Transverse colon (tissue), 4 donors: ENCODE results near the gene PITX3. TPM values are rescaled to one million over a fixed set of nuclear protein-coding genes. Genes with fewer than 3 reads are reported as not detected.

Experiments used
- DNase-seq: peaks from one replicate; pipeline ENCODE4 v3.0.0-alpha.2; 2019
- H3K27ac ChIP-seq, 4 donors: fragments of 200-600 bp; sonication (generic); 2 replicates each; pipeline ENCODE4 v1.5.1; 2016 to 2018; ENCODE audit warnings: inconsistent platforms in 4 of 4
- H3K27me3 ChIP-seq: fragments of 200-600 bp; sonication (generic); 2 replicates; pipeline ENCODE4 v1.5.1; 2017; ENCODE audit warnings: inconsistent platforms
- H3K36me3 ChIP-seq, 4 donors: fragments of 200-600 bp; sonication (generic); 2 replicates each; pipeline ENCODE4 v1.5.1; 2017 to 2019; ENCODE audit warnings: inconsistent platforms in 4 of 4
- H3K4me1 ChIP-seq, 4 donors: fragments of 200-600 bp; sonication (generic); 2 replicates each; pipeline ENCODE4 v1.5.1; 2017 to 2020; ENCODE audit warnings: inconsistent platforms in 4 of 4
- H3K4me3 ChIP-seq, 4 donors: fragments of 200-600 bp; sonication (generic); 1 replicate in 1 of 4; 2 replicates in 3 of 4; pipeline versions ENCODE4 v1.5.1 to v1.6.1; 2017 to 2019; ENCODE audit warnings: inconsistent platforms in 4 of 4
- H3K9me3 ChIP-seq, 2 donors: fragments of 200-600 bp; sonication (generic); 2 replicates each; pipeline ENCODE4 v1.5.1; 2017 to 2019; ENCODE audit warnings: inconsistent platforms in 2 of 2
- EP300 ChIP-seq: sonication (generic); formaldehyde crosslinking; IDR thresholded peaks from one replicate; pipeline ENCODE4 v1.6.1; 2017; ENCODE audit warnings: antibody characterized with exemption, low read depth
- POLR2A ChIP-seq: fragments of 450-650 bp; IDR thresholded peaks from one replicate; pipeline ENCODE4 v1.6.1; 2016; ENCODE audit warnings: antibody characterized with exemption, mild to moderate bottlenecking, moderate library complexity
- POLR2AphosphoS5 ChIP-seq, 3 donors: sonication (generic); formaldehyde crosslinking; IDR thresholded peaks; one replicate each; pipeline ENCODE4 v1.6.1; 2016; ENCODE audit warnings: antibody characterized with exemption in 3 of 3
- WGBS, 2 donors: methylation state at CpG; one replicate each; pipeline ENCODE4 v1.1.5; 2018; ENCODE audit warnings: low coverage in 1 of 2; 5-methylcytosine and 5-hydroxymethylcytosine counted together
- in situ Hi-C, 4 donors: fragments of 200-750 bp; cut with MboI; loops; one replicate each; pipeline versions ENCODE4 v1.15.0 to v1.15.1; 2017; ENCODE audit warnings: low sequenced_read_pairs in 3 of 4, low pct_ligation_motif_present in 1 of 4, low pct_unique_long_range_greater_than_20kb in 1 of 4
- intact Hi-C: fragments of 100-400 bp; cut with DNase I; formaldehyde crosslinking; loops from one replicate; pipeline ENCODE4 v1.15.1; 2023; ENCODE audit warnings: low total_unique reads
- total RNA-seq, 4 donors: library from RNA; depleted of rRNA; stranded (reverse); fragments of >200 nt; gene quantifications; one replicate each; pipeline ENCODE4 v1.1.0, GENCODE V29; 2016
- TF ChIP-seq, protein P1 (sequence below), 5 experiments: fragments of 200-600 bp in 3 of 5; fragments of 450-650 bp in 2 of 5; sonication (generic) in 3 of 5; IDR thresholded peaks; 1 replicate in 2 of 5; 2 replicates in 3 of 5; pipeline ENCODE4 v1.5.1; 2016 to 2017; ENCODE audit warnings: antibody characterized with exemption in 5 of 5, inconsistent platforms in 3 of 5, mild to moderate bottlenecking in 2 of 5, moderate library complexity in 1 of 5

The PITX3 gene
- total RNA-seq, 4 donors from 2014 or later: not detected

DNA sequence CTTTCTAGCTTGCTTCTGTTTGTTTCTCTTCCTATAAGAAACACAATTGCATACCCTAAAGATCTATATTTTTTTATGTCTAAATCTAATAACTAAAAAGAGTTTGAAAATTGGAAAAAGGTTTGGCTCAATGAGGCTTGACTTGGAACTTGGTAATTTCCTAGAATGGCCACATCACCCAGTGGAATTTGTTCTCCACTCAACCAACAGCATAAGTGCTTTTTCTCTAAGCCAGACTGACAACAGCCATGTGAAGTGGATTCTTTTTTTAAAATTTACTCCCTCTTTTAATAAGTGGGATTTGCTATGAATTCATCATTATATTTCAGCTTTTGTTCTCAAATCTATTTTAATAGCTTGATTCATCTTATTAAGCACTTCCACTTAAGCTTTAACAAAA is 37.8 kb upstream of the PITX3 start:
- intact Hi-C loops: no loop called here
- Histone ChIP-seq H3K27me3 (no peaks in the 10 kb centered on the region), H3K36me3 (peaks cover 0 to 4% (median 0%) of the 10 kb centered on the region in 4 donors), H3K4me1 (peaks cover 3 to 28% (median 8%) of the 10 kb centered on the region in 4 donors), H3K4me3 (no peak overlapping the region), H3K27ac (no peak overlapping the region), H3K9me3 (no peaks in the 10 kb centered on the region)
- TF ChIP-seq EP300 (no peak), POLR2A (no peak)
- DNase-seq: no peak
- in situ Hi-C loops: no loop called here

GRCh38 chr10:102275343-102275742 is 34.0 kb upstream of the PITX3 start:
- intact Hi-C loops (no loop called here), in situ Hi-C loops (no loop called here)
- Histone ChIP-seq H3K27me3 (no peaks in the 10 kb centered on the region), H3K4me1 (peaks cover 0 to 18% (median 4%) of the 10 kb centered on the region in 4 donors), H3K4me3 (no peak overlapping the region), H3K36me3 (peaks cover 0 to 4% (median 0%) of the 10 kb centered on the region in 4 donors), H3K27ac (no peak overlapping the region), H3K9me3 (no peaks in the 10 kb centered on the region)
- WGBS, 2 donors: 89 to 97% methylated on average over 2 of the region's 2 CpGs
- TF ChIP-seq, protein P1, sequence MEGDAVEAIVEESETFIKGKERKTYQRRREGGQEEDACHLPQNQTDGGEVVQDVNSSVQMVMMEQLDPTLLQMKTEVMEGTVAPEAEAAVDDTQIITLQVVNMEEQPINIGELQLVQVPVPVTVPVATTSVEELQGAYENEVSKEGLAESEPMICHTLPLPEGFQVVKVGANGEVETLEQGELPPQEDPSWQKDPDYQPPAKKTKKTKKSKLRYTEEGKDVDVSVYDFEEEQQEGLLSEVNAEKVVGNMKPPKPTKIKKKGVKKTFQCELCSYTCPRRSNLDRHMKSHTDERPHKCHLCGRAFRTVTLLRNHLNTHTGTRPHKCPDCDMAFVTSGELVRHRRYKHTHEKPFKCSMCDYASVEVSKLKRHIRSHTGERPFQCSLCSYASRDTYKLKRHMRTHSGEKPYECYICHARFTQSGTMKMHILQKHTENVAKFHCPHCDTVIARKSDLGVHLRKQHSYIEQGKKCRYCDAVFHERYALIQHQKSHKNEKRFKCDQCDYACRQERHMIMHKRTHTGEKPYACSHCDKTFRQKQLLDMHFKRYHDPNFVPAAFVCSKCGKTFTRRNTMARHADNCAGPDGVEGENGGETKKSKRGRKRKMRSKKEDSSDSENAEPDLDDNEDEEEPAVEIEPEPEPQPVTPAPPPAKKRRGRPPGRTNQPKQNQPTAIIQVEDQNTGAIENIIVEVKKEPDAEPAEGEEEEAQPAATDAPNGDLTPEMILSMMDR (IDR thresholded peaks at IDR 0.05): no peak
- TF ChIP-seq POLR2AphosphoS5 (IDR thresholded peaks at IDR 0.05): no peak
- TF ChIP-seq POLR2A: no peak
- no peak for TF ChIP-seq EP300
- DNase-seq: no peak

DNA sequence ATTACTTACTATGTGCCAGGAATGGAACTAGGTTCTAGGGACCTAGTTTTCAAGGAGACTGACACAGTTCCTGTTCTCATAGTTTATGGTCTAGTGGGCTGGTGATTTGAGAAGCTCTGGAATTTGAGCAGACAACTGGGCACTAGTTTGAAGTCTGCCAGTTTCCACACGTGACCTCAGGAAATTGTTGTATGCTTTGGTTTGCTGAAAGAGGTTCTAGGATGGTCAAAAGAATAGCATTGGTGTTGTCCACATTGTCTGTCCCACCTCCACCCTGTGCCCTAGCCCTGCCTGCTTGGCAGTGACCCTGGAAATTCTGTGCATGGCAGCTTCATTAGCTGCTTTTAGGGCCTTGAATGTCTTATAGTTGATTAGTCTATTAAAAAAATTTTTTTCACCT is 32.8 kb upstream of the PITX3 start:
- Histone ChIP-seq H3K9me3 (no peaks in the 10 kb centered on the region), H3K27me3 (no peaks in the 10 kb centered on the region), H3K36me3 (peaks cover 0 to 4% (median 0%) of the 10 kb centered on the region in 4 donors), H3K4me1 (peaks cover 0 to 14% (median under 1%) of the 10 kb centered on the region in 4 donors), H3K27ac (no peak overlapping the region), H3K4me3 (no peak overlapping the region)
- intact Hi-C loops (no loop called here), in situ Hi-C loops (no loop called here)
- no peak for DNase-seq
- TF ChIP-seq EP300 (no peak), POLR2A (no peak), POLR2AphosphoS5 (IDR thresholded peaks at IDR 0.05) (no peak)
- TF ChIP-seq, protein P1 (IDR thresholded peaks at IDR 0.05): no peak
- WGBS, 2 donors: 89 to 91% methylated on average over 1 of the region's 1 CpG

GRCh38 chr10:102269017-102269416 is 27.7 kb upstream of the PITX3 start:
- Histone ChIP-seq H3K4me1 (peaks cover 7 to 26% (median 15%) of the 10 kb centered on the region in 4 donors), H3K27me3 (no peaks in the 10 kb centered on the region), H3K36me3 (no peaks in the 10 kb centered on the region), H3K4me3 (no peak overlapping the region), H3K9me3 (no peaks in the 10 kb centered on the region), H3K27ac (no peak overlapping the region)
- 47% methylated on average over 3 of the region's 3 CpGs; no CpG with 5 or more reads in 1 of the 2 donors for WGBS, 2 donors
- no peak for TF ChIP-seq POLR2AphosphoS5 (IDR thresholded peaks at IDR 0.05)
- no peak for TF ChIP-seq EP300
- DNase-seq: no peak
- in situ Hi-C loops: no loop called here
- intact Hi-C loops: no loop called here

GRCh38 chr10:102268375-102268888 is 27.1 kb upstream of the PITX3 start:
- Histone ChIP-seq H3K4me3 (no peak overlapping the region), H3K36me3 (no peaks in the 10 kb centered on the region), H3K9me3 (no peaks in the 10 kb centered on the region), H3K27me3 (no peaks in the 10 kb centered on the region), H3K4me1 (peaks cover 7 to 32% (median 17%) of the 10 kb centered on the region in 4 donors), H3K27ac (no peak overlapping the region)
- in situ Hi-C loops: no loop called here
- intact Hi-C loops: no loop called here
- no peak for DNase-seq
- TF ChIP-seq POLR2AphosphoS5 (IDR thresholded peaks at IDR 0.05) (no peak), EP300 (no peak), POLR2A (no peak)
- TF ChIP-seq, protein P1 (IDR thresholded peaks at IDR 0.05): no peak
